Measurements from ENCODE around the gene GDF10.

The GDF10 gene

DNA sequence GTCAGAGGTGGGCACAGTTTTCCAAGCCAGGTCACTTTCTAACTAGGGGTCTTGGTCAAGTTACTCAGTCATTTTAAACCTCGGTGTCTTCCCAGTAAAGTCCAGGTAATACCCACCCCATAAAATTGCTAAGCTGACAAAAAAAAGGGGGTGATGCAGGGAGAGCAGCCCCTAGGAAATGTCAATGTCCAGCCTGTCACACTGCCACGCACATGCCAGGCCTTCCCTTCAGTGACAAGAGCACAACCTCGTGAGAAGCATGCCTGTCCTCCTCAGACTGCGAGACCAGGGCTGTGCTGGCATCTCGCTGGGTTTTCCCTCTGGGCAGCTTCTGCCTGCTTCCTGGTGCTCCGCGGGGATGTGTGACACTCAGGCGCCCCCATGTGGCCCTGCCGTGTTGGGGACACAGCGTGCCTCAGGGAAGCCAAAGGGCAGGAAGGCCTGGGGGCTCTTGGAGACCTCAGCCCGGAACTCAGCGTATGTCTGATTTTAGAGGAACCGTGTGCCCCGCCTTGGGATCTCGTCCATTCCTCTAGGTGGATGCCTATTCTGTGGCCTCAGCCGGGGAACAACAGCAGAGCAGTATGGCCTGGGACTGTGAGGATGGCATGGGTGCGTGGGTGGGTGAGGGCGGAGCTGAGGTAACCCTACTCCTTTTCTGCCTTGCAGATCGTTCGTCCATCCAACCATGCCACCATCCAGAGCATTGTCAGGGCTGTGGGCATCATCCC, 12.1 kb downstream of the GDF10 start:
- DNase-seq (ENCODE audit: low read depth in 1 of 2, low spot score in 1 of 2) = peak; percentile 66

DNA sequence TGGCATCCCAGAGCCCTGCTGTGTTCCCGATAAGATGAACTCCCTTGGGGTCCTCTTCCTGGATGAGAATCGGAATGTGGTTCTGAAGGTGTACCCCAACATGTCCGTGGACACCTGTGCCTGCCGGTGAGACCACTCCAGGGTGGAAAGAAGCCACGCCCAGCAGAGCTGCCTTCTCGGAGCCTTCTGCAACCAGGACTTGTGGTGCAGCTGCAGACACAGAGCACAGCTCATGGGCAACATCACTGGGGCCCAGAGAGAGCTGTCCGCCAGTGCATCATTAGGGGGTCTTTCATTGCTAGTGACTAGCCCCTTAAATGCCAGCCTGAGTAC, 12.6 kb downstream of the GDF10 start:
- no peak for DNase-seq (ENCODE audit: low read depth in 1 of 2, low spot score in 1 of 2)

- no peak for DNase-seq (ENCODE audit: low read depth in 1 of 2, low spot score in 1 of 2)
Observed at GRCh38 chr10:47314416-47314970, 14.5 kb downstream of the GDF10 start.

GRCh38 chr10:47315421-47315820, 15.4 kb downstream of the GDF10 start:
- no peak for DNase-seq (ENCODE audit: low read depth in 1 of 2, low spot score in 1 of 2)

DNA sequence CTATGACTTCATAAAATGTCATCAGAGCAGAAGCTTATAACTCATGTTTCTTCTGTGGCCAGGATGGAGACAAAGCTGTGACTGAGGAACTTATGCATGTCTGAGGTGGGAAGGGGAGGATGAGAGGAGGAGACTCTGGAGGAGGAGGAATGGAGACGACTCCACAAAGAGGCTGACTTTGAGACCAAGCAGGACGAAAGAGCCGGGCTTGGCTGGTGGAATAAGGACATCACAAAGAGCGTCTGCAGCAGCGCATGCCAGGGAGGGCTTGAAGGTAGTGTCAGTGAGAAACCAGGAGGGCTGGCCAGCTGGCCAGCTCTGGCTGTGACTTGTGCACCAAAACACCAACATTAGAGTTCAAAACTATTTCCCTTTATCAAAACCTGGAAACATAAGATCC, 16.1 kb downstream of the GDF10 start:
- DNase-seq (ENCODE audit: low read depth in 1 of 2, low spot score in 1 of 2) = no peak

- no peak for DNase-seq (ENCODE audit: low read depth in 1 of 2, low spot score in 1 of 2)
Observed at GRCh38 chr10:47317251-47317650, 17.3 kb downstream of the GDF10 start.

- DNase-seq (ENCODE audit: low read depth in 1 of 2, low spot score in 1 of 2) = no peak
Observed at GRCh38 chr10:47318706-47319105, 18.7 kb downstream of the GDF10 start.

DNA sequence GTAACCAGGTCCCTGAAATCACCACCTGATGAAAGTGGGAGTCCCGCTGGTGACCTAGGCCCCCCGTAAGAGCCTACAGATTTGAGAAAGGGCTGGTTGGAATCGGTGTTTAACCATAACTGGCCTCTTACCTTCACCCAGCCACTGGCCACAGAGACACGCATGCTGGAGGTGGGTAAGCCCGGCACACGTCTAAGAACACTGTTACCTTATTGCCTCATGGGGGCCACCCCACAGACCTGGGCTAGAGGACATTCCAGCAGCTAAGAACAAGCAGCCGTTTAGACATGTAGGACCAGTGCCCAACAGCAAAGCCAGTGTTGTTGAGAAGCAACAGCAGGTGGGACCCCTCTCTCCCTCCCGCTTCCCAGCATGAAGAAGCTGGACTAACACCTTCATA, 19.8 kb downstream of the GDF10 start:
- no peak for DNase-seq (ENCODE audit: low read depth in 1 of 2, low spot score in 1 of 2)

DNA sequence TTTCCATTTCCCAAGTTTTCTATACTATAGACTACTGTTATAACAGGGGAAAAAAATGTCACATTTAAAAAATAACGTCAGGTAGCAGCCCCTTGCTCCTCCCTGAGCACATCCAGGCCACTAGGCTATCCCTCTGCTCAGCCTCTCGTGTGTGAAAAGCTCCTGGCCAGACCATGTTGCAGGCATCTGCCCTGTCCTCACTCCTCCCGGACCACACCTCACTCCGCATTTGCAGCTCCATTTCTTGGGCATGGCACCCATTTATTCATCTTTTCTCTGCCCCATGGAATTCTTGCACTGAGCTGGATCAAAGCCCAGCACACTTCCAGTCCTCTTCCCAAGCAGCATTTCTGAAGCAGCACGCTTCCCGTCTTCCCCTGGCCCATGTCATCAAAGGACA, 20.8 kb downstream of the GDF10 start:
- DNase-seq (ENCODE audit: low read depth in 1 of 2, low spot score in 1 of 2) = no peak

DNA sequence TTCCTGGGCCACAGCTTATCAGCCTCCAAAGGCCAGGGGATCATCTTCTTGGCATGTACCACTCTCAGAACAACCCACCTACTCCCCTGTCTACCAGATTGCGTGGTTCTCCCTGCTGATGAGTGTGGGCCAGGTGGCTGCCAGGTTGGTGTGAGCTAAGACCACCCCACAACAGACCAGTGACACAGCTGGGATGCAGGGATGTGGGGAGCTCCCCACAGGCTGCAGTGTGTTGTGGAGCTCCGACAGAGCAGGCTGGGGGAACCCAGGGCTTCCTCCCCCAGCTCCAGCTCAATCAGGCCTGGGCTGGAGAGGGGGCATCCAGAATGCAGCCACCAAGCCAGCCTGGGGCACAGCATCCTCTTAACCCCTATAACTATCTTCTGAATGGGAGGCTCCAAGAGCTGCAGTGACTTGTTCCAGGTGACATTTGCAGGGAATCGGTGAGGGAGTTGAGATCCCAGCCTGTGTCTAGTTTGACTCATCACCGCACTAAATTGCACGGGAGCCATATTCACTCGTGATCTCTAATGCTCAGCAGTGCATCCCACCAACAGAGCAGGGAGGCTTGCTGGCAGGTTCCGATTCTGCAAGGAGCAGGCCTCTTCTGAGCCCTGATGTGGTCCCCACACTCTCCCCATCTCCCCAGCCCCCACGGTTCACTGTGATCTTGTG, 21.7 kb downstream of the GDF10 start:
- DNase-seq (ENCODE audit: low read depth in 1 of 2, low spot score in 1 of 2) = no peak

DNA sequence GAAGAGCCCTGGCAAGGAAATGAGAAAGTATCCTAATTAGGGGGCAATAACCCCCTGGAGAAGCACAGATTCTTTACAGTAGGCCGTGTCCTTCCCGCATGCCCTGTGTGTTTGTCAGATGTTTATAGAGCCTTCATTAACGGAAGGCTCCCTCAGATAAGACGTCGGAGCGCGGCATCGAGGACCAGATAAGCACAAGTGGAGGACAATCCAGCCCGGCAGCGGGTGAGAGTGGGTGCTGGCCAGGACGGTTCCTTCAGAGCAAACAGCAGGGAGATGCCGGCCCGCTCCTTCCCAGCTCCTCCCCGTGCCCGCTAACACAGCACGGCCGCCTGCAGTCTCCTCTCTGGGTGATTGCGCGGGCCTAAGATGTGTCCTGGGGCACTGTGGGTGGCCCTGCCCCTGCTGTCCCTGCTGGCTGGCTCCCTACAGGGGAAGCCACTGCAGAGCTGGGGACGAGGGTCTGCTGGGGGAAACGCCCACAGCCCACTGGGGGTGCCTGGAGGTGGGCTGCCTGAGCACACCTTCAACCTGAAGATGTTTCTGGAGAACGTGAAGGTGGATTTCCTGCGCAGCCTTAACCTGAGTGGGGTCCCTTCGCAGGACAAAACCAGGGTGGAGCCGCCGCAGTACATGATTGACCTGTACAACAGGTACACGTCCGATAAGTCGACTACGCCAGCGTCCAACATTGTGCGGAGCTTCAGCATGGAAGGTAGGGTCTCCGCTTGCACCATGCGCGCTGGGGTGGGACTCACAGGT, 22.5 kb downstream of the GDF10 start, which contains the start of gene GDF2:
TSS of gene GDF2 (plus strand) at position 155 of the 762 bp plus-strand sequence. CDS start at position 370, 215 bp downstream.
- no peak for DNase-seq (ENCODE audit: low read depth in 1 of 2, low spot score in 1 of 2)

DNA sequence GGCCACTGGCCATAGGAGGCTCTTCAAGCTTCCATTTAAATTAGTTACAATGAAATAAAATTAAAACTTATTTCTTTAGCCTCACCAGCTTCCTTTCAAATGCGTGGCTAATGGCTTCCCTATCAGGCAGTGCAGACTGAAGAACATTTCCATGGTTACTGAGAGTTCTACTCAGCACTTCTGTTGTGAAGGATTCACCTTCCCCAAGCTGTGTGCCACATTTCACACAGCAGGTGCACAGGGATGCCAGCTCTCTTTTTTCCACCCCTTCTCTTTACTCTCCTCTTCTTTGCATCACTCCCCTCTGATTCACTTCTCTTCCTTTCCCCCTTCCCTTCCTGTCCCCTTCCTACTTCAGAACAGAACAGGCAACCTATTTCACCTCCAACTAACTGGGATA, 23.1 kb downstream of the GDF10 start:
- DNase-seq (ENCODE audit: low read depth in 1 of 2, low spot score in 1 of 2) = no peak

- no peak for DNase-seq (ENCODE audit: low read depth in 1 of 2, low spot score in 1 of 2)
Observed at GRCh38 chr10:47323636-47324296, 23.8 kb downstream of the GDF10 start.

- DNase-seq (ENCODE audit: low read depth in 1 of 2, low spot score in 1 of 2) = no peak
Observed at GRCh38 chr10:47325303-47326291, 25.6 kb downstream of the GDF10 start.

- no peak for DNase-seq (ENCODE audit: low read depth in 1 of 2, low spot score in 1 of 2)
Observed at GRCh38 chr10:47326306-47326926, 26.4 kb downstream of the GDF10 start.

- DNase-seq (ENCODE audit: low read depth in 1 of 2, low spot score in 1 of 2) = no peak
Observed at GRCh38 chr10:47326927-47327330, 26.9 kb downstream of the GDF10 start.

GRCh38 chr10:47329855-47330254, 29.9 kb downstream of the GDF10 start:
- no peak for DNase-seq (ENCODE audit: low read depth in 1 of 2, low spot score in 1 of 2)

DNA sequence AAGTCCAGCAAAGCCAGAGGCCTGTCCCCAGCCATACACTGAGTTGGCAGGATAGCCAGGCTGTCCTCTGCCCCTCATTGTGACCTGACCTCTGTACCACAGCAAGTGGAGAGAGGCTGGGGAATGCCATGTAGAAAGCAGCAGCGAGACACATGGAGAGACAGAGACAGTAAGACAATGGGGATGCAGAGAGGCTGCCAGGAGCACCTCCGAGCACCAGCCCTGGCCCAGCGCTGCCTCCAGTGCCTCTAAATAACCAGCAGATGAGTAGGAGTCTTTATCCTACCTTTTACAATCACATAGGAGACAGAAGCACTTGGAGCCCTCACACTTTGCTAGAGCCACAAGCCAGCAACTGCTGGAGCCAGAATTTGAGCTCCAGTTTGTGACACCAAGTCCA, 30.4 kb downstream of the GDF10 start:
- DNase-seq (ENCODE audit: low read depth in 1 of 2, low spot score in 1 of 2) = no peak

- DNase-seq (ENCODE audit: low read depth in 1 of 2, low spot score in 1 of 2) = no peak
Observed at GRCh38 chr10:47330804-47331203, 30.8 kb downstream of the GDF10 start.

GRCh38 chr10:47331491-47331890, 31.5 kb downstream of the GDF10 start:
- DNase-seq (ENCODE audit: low read depth in 1 of 2, low spot score in 1 of 2) = no peak

All from activated T-helper 1 cell treated with anti-CD3 and anti-CD28 coated beads, Interleukin-2, amount 50 U/mL, for 16 hours (primary cell).